Right lobe of liver (tissue), 6 donors: ENCODE data around the gene NEU2. TPM values are rescaled to one million over a fixed set of nuclear protein-coding genes. Genes with fewer than 3 reads are reported as not detected.

Source experiments
- ATAC-seq, 4 donors: fragments of 200-7000 bp; cut with Tn5 transposase; one replicate each; pipeline ENCODE4 v1.9.1; 2020; ENCODE audit warnings: mild to moderate bottlenecking in 4 of 4, moderate library complexity in 4 of 4
- DNase-seq, 3 donors: peaks; one replicate each; pipeline ENCODE4 v3.0.0-alpha.2; 2020
- H3K27ac ChIP-seq, 3 donors: fragments of 200-600 bp; one replicate each; pipeline ENCODE4 v1.8.0; 2022
- H3K27me3 ChIP-seq, 2 donors: fragments of 200-600 bp; one replicate each; pipeline ENCODE4 v1.8.0; 2022
- H3K36me3 ChIP-seq, 4 donors: fragments of 200-600 bp; sonication (generic) in 1 of 4; one replicate each; pipeline versions ENCODE4 v1.5.1 to v1.8.0; 2017 to 2022; ENCODE audit warnings: control low read depth in 1 of 4
- H3K4me1 ChIP-seq, 4 donors: fragments of 200-600 bp; sonication (generic) in 1 of 4; one replicate each; pipeline versions ENCODE4 v1.5.1 to v1.8.0; 2017 to 2022; ENCODE audit warnings: control low read depth in 1 of 4
- H3K4me3 ChIP-seq, 3 donors: fragments of 200-600 bp; one replicate each; pipeline ENCODE4 v1.8.0; 2022
- H3K9me3 ChIP-seq, 4 donors: fragments of 200-600 bp; sonication (generic) in 1 of 4; one replicate each; pipeline versions ENCODE4 v1.5.1 to v1.8.0; 2017 to 2022; ENCODE audit warnings: control low read depth in 1 of 4
- POLR2A ChIP-seq: fragments of 450-650 bp; IDR thresholded peaks from one replicate; pipeline ENCODE4 v1.6.1; 2017; ENCODE audit warnings: antibody characterized with exemption, mild to moderate bottlenecking
- WGBS: methylation state at CpG from one replicate; pipeline ENCODE4 v1.1.6; 2018; ENCODE audit warnings: low coverage, low lambda C conversion rate; ENCODE audit not compliant: insufficient coverage; ENCODE audit errors: missing lambda C conversion rate; 5-methylcytosine and 5-hydroxymethylcytosine counted together
- intact Hi-C, 2 donors: fragments of 100-400 bp; cut with DNase I; formaldehyde crosslinking; loops; one replicate each; pipeline versions ENCODE4 v1.11.2 to v1.14.1; 2022
- total RNA-seq, 6 experiments: library from RNA; depleted of rRNA in 2 of 6; stranded (reverse); fragments of >200 nt in 2 of 6; fragmentation: NEBNext Ultra II Directional in 3 of 6; extraction: Animal tissue kit (Norgen Biotek cat#: 25700) in 3 of 6; gene quantifications; one replicate each; pipeline versions ENCODE4 v1.1.0 to v1.2.4, GENCODE V29; 2016 to 2023
- TF ChIP-seq, protein P1 (sequence below), 4 donors: fragments of 200-600 bp in 3 of 4; fragments of 450-650 bp in 1 of 4; IDR thresholded peaks; one replicate each; pipeline versions ENCODE4 v1.5.1 to v1.8.0; 2016 to 2022; ENCODE audit warnings: antibody characterized with exemption in 4 of 4, mild to moderate bottlenecking in 2 of 4
- donor health status: DM: no; HTN: yes; CAD: no.
- donor health status: DM: no; HTN: no; CAD: no.
- donor health status: DM: no; HTN: no; CAD: no.
- donor health status: DM: no; HTN: yes; CAD: no.
- donor health status: DM: no; HTN: yes; CAD: no.

NEU2 gene
- total RNA-seq, 6 experiments from 2014 or later, result not detected

DNA sequence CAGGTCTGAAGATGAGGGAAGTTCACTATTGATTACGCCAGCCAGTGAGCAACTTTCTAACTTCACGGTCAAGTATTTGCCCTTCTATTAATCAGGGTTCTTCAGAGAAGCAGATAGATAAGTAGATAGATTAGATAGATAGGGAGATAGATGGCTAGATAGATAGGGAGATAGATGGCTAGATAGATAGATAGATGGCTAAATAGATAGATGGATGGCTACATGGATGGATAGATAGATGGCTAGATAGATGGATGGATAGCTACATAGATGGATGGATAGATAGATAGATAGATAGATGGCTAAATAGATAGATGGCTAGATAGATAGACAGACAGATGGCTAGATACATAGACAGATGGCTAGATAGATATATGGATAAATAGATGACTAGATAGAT is 22.9 kb downstream of the NEU2 start:
- DNase-seq (no peak), ATAC-seq (no peak)
- Histone ChIP-seq H3K27me3 (no peaks in the 10 kb centered on the region), H3K4me3 (no peak overlapping the region), H3K9me3 (no peaks in the 10 kb centered on the region), H3K27ac (no peak overlapping the region), H3K36me3 (no peaks in the 10 kb centered on the region), H3K4me1 (no peaks in the 10 kb centered on the region)
- intact Hi-C loops, result no loop called here
- 94% methylated on average over 2 of the region's 2 CpGs for WGBS
- TF ChIP-seq POLR2A, result no peak
- TF ChIP-seq, protein P1, sequence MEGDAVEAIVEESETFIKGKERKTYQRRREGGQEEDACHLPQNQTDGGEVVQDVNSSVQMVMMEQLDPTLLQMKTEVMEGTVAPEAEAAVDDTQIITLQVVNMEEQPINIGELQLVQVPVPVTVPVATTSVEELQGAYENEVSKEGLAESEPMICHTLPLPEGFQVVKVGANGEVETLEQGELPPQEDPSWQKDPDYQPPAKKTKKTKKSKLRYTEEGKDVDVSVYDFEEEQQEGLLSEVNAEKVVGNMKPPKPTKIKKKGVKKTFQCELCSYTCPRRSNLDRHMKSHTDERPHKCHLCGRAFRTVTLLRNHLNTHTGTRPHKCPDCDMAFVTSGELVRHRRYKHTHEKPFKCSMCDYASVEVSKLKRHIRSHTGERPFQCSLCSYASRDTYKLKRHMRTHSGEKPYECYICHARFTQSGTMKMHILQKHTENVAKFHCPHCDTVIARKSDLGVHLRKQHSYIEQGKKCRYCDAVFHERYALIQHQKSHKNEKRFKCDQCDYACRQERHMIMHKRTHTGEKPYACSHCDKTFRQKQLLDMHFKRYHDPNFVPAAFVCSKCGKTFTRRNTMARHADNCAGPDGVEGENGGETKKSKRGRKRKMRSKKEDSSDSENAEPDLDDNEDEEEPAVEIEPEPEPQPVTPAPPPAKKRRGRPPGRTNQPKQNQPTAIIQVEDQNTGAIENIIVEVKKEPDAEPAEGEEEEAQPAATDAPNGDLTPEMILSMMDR (IDR thresholded peaks at IDR 0.05), result no peak

- DNase-seq, result peak in 1 of 3 donors; percentile 38
- intact Hi-C loops, result no loop called here
- H3K4me3 ChIP-seq, result no peak overlapping the region
Measured at GRCh38 chr2:233056961-233057605, 24.6 kb downstream of the NEU2 start.

GRCh38 chr2:233058717-233059546 is 26.5 kb downstream of the NEU2 start:
- H3K4me1 ChIP-seq, result no peaks in the 10 kb centered on the region
- DNase-seq, result peak in 2 of 3 donors; percentile 46 to 54
- no peak overlapping the region for H3K4me3 ChIP-seq
- H3K36me3 ChIP-seq, result no peaks in the 10 kb centered on the region
- intact Hi-C loops, result no loop called here
- H3K9me3 ChIP-seq, result no peaks in the 10 kb centered on the region
- no peak for ATAC-seq
- 100% methylated on average over 2 of the region's 24 CpGs for WGBS
- peak overlapping the region in 2 of 3 donors; percentile 74 to 90 for H3K27ac ChIP-seq
- no peak for TF ChIP-seq POLR2A
- no peaks in the 10 kb centered on the region for H3K27me3 ChIP-seq

More at GRCh38 chr2:233056961-233057605, 24.6 kb downstream of the NEU2 start:
- Histone ChIP-seq H3K36me3 (no peaks in the 10 kb centered on the region), H3K4me1 (no peaks in the 10 kb centered on the region), H3K27me3 (no peaks in the 10 kb centered on the region), H3K27ac (no peak overlapping the region), H3K9me3 (no peaks in the 10 kb centered on the region)
- 60% methylated on average over 3 of the region's 6 CpGs for WGBS
- TF ChIP-seq, protein P1 (IDR thresholded peaks at IDR 0.05), result no peak
- ATAC-seq, result no peak

GRCh38 chr2:233059547-233059796 is 27.0 kb downstream of the NEU2 start:
- no peaks in the 10 kb centered on the region for H3K9me3 ChIP-seq
- intact Hi-C loops, result no loop called here
- no peaks in the 10 kb centered on the region for H3K4me1 ChIP-seq
- WGBS, result no CpG with 5 or more reads among the region's 7 CpGs
- DNase-seq, result no peak
- ATAC-seq, result no peak
- H3K27ac ChIP-seq, result peak overlapping the region; percentile 50 to 90 (median 74)
- H3K4me3 ChIP-seq, result no peak overlapping the region
- H3K27me3 ChIP-seq, result no peaks in the 10 kb centered on the region
- no peak for TF ChIP-seq POLR2A
- H3K36me3 ChIP-seq, result no peaks in the 10 kb centered on the region

DNA sequence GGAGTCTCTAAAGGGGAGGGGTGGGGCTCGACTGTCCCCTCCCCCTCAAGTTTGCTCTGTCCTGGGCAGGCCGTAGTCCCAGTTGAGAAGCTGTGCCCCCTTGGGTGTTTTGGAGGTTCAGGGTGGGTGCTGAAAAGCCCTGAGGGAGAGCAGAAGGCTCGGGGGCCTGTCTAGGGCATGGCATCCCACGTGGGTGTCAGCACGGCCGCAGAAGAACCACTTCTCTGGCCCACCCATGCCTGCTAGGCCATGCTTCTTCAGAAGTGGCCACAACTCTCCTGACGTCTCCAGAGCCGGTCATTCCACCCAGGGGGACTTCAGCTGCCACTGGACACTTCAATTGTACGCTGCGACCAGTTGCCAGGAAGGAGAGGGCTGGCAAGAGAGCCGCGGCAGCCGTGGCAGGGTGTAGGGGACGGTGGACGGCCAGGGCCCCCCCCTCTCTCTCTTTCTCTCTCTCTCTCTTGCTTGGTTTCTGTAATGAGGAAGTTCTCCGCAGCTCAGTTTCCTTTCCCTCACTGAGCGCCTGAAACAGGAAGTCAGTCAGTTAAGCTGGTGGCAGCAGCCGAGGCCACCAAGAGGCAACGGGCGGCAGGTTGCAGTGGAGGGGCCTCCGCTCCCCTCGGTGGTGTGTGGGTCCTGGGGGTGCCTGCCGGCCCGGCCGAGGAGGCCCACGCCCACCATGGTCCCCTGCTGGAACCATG is 27.5 kb downstream of the NEU2 start, which contains the start of gene INPP5D:
Gene INPP5D (plus strand): TSS at position 546 of the 704 bp plus-strand sequence. CDS start 137 bp downstream, at position 683.
- no peaks in the 10 kb centered on the region for H3K9me3 ChIP-seq
- H3K27me3 ChIP-seq, result no peaks in the 10 kb centered on the region
- peak; percentile 61 to 72 (median 66) for DNase-seq
- H3K4me1 ChIP-seq, result no peaks in the 10 kb centered on the region
- 24% methylated on average over 12 of the region's 26 CpGs for WGBS
- no peaks in the 10 kb centered on the region for H3K36me3 ChIP-seq
- intact Hi-C loops, result no loop called here
- H3K4me3 ChIP-seq, result peak within 1 kb of the TSS; percentile 39 to 49 (median 41)
- peak; percentile 58 to 69 (median 66) for ATAC-seq
- peak; percentile 47 for TF ChIP-seq POLR2A
- TF ChIP-seq, protein P1 (IDR thresholded peaks at IDR 0.05), result no peak
- peak within 1 kb of the TSS; percentile 50 to 90 (median 74) for H3K27ac ChIP-seq
